Measurements from ENCODE around the gene KRT7.

DNA sequence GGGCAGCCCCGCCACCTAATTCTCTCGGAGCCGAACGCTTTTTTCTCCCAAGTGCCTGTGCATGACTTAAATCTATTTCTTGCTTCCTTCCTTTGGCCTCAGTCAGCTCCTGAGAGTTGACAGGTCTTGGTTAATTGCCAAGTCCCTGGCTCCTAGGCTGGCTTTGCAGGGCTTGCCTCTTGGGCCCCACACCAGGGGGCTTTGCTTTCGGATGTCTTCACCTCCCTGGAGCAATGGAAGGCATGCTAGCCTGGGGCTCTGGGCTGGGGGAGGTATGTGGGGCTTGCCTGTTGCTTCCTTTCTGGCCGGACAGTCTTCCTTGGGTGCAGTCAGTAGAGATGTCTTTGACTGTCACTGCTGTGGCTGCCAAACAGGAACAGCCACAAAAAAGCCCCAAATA lies 39.1 kb upstream of the KRT7 start:
- TF ChIP-seq, protein P1, sequence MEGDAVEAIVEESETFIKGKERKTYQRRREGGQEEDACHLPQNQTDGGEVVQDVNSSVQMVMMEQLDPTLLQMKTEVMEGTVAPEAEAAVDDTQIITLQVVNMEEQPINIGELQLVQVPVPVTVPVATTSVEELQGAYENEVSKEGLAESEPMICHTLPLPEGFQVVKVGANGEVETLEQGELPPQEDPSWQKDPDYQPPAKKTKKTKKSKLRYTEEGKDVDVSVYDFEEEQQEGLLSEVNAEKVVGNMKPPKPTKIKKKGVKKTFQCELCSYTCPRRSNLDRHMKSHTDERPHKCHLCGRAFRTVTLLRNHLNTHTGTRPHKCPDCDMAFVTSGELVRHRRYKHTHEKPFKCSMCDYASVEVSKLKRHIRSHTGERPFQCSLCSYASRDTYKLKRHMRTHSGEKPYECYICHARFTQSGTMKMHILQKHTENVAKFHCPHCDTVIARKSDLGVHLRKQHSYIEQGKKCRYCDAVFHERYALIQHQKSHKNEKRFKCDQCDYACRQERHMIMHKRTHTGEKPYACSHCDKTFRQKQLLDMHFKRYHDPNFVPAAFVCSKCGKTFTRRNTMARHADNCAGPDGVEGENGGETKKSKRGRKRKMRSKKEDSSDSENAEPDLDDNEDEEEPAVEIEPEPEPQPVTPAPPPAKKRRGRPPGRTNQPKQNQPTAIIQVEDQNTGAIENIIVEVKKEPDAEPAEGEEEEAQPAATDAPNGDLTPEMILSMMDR (IDR thresholded peaks at IDR 0.05) = no peak
- TF ChIP-seq EZH2 (IDR thresholded peaks at IDR 0.05; ENCODE audit: borderline replicate concordance, insufficient read depth, low read depth, low read length, poor library complexity, severe bottlenecking) = no peak
